ENCODE data around the gene EIF4G3.
"Not testable (repeated sequence)": the region's sequence is repeated elsewhere in the genome, so short reads cannot be mapped to it uniquely, and the experiment has no call there.

The EIF4G3 gene

DNA sequence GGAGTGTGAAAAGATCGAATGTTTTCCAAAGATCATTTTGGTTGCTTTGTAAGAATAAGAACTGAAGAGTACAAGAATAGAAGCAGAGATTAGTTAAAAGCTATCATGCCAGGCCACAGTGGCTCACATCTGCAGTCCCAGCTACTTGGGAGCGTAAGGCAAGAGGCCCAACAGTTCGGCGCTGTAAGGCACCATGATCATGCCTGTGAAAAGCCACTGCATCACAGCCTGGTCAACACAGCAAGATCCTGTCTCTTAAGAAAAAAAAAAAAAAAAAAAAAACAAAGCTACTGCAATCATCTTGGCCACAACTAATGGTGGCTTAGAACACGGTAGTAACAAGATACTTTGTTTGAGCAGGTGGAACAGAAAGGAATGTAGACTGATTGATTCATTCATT, 116.2 kb downstream of the EIF4G3 start:
- DNase-seq = no peak

DNA sequence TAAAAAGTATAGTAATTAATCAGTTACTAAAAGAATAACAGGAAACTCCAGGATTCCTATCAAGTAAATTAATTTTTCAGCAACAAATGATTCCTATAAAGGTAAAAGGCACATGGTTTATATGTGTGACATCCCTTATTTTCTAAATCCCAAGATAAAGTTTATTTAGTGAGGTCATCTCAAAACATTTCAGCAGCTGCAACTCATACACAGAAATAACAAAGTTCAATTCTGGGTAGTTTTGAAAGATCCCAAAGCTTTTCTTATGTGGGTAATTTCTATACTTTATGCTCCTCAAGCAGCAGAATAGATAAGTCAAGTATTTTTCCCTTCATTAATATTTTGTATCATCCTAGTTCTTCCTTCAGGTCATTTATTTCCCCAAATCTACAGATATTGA, 117.7 kb downstream of the EIF4G3 start:
- no peak for DNase-seq

DNA sequence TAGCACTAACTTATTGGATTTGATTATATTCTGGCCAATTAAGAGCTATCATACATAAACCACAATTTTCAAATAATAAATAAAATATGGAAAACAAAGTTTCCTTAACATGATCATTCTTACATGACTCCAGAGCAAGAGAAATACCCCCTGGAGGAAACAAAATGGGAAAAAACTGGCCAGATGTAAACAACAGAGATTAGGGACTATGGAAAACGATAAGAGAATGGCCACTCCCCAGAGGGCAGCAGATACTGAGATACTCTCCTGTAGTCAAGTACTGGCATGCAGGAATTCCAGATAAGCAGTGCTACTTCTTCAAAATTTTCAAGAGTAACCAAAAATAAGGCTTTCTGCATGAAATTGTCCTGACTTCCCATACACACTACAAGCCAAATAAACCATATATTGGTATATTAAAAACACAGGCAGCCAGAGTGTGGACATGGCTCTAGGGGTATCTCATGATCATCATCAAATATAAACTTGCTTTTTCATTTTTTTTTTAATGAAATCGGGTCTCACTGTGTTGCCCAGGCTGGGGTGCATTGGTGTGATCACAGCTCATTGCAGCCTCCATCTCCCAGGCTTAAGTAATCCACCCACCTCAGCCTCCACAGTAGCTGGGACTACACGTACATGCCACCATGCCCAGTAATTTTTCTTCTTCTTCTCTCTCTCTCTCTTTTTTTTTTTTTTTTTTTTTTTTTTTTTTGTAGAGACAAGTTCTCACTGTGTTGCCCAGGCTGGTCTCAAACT, 118.5 kb downstream of the EIF4G3 start:
- no peak for DNase-seq

DNA sequence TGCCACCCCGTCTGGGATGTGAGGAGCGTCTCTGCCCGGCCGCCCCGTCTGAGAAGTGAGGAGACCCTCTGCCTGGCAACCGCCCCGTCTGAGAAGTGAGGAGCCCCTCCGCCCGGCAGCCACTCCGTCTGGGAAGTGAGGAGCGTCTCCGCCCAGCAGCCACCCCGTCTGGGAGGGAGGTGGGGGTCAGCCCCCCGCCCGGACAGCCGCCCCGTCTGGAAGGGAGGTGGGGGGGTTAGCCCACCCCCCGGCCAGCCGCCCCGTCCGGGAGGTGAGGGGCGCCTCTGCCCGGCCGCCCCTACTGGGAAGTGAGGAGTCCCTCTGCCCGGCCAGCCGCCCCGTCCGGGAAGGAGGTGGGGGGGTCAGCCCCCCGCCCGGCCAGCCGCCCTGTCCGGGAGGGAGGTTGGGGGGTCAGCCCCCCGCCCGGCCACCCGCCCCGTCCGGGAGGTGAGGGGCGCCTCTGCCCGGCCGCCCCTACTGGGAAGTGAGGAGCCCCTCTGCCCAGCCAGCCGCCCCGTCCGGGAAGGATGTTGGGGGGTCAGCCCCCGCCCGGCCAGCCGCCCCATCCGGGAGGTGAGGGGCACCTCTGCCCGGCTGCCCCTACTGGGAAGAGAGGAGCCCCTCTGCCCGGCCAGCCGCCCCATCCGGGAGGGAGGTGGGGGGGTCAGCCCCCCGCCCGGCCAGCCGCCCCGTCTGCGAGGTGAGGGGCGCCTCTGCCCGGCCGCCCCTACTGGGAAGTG, 123.3 kb downstream of the EIF4G3 start:
- not testable (repeated sequence) for DNase-seq

DNA sequence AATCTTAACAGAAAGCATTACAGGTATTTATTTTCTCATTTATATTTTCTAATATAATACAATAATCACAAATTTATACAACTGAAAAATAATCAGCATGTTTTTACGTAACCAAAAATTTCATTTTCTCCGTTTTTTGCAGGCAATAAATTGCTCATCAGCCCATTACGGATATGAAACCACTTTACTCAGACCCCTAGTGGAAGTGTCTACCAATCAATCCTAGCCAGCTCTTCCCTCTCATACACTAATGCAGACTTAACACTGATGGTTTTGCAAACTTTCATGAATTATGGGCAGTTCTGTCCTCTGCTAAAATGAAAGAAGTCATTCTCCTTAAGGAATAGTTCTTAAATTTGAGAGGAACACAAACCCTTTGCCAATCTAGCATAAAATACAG, 124.7 kb downstream of the EIF4G3 start:
- no peak for DNase-seq

- peak; percentile 17 for DNase-seq
These were observed 125.4 kb downstream of the EIF4G3 start for GRCh38 chr1:21051177-21051825.

DNA sequence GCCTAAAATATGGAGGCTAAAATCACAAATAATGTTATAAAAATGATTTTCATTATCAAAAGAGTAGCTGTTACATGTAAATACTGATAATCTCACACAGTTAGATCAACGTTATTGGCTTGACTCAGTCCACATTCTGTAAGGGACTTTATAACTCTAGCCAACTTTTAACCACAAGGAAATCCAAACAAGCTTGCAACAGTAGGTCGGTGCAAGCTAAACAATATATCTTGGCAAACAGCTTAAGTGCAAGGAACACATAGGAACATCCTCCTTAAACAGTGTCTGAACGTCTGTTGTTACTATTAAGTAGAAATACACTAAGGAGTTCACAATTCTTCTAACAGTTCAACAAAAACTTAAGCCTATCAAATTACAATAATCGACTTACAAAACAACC, 126.7 kb downstream of the EIF4G3 start:
- DNase-seq = peak; percentile 27

DNA sequence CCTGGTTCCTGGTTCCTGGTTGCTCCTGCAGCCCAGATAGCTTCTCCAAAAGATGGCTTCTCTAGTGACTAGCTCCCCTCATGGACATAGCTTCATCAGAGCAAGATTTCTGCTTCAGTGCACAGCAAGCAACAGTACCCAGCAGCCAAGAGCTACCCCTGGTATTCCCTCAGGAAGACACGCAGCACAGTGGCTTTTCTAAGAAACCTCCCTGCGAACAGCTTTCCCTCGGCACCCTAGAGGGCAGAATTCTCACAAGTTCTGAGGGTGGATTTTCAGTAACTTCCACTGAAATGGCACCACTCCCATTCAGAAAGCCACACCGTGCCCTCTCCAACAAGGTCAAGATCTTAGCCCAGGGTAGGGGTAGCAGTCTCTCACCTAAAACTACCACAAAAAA, 128.2 kb downstream of the EIF4G3 start:
- DNase-seq = peak; percentile 69

- DNase-seq = no peak
These were observed 130.6 kb downstream of the EIF4G3 start for GRCh38 chr1:21046132-21046531.

DNA sequence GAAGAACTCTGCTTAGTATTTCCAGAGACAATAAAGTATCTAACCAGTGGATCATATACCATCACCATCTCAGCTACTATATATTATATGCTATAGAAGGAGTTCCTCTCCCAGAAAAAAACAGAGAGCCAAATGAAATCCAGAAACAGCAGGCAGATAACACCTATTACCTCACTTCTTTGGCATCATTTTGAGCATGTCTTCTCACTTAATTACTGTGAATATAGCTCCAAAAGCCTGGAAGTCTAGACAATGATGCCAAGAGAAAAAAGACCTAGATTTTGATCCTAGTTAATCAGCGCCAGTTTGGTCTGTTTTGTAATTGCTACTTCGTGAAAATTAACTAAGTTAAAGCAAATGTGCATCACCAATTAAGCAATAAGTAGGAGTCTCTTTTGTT, 131.3 kb downstream of the EIF4G3 start:
- no peak for DNase-seq

DNA sequence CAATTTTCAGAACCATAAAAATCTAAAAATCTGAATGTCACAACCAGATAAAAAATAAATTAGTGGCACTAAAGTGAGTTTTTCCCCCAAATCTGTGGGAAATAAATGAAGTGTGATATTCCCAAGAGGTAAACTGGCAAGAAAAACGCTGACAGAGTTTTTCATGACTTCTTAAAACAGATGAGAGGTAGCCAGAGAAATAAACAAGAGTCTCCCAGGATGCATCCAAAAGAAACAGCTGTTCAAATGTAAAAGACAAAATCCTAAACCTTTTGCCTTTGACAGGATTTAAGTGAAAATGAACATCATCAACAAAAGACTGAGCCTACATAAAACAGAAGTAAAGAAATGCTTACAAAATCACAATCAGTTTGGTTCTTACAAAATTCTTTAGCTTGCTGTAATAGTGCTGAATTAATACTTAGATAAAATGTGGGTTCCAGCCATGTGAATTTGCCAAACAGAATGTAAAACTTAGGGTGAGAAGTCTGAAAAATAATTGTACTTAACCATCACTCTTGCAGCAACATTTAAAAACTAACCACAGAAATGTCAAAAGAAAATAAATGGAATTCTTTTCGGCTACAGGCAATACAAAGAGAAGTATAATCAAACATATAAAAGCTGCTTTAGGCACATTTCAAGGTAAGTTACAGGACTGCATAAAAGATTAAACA, 133.6 kb downstream of the EIF4G3 start:
- DNase-seq = no peak

DNA sequence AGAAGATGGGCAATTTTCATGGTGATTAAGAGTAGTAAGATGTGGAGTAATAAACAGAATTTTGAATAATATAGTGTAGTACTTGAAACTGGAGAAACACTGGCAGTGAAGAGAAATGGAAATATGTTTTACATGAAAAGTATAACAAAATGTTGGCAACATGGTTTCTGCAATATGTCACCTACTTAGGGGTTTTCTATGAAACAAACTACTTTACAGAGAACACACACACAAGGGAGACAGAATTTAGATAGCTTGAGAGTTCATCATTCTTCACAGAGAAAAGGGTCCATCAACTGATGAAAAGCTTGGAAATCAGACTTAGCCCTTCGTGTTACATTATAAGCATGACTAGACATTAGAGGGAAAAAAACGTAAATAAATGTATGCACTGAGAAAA, 135.2 kb downstream of the EIF4G3 start:
- no peak for DNase-seq

DNA sequence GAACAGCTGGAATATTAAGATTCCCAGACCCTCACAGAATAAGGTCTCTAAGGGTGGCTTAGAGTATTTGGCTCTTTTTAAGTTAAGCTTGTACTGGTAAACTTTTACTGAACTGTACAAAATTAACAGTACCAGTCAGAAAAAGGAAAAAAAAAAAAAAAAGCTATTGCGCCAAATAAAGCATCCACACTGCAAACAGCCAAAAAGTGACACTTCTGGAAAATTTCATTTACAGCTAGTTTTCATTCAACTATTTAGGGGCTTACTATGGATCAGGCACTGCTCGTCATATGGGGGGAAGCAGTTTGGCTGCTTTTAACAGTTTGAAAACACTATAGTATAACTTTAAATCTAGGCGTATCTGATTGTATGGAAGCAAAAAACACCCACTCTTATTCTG, 139.6 kb downstream of the EIF4G3 start:
- no peak for DNase-seq

DNA sequence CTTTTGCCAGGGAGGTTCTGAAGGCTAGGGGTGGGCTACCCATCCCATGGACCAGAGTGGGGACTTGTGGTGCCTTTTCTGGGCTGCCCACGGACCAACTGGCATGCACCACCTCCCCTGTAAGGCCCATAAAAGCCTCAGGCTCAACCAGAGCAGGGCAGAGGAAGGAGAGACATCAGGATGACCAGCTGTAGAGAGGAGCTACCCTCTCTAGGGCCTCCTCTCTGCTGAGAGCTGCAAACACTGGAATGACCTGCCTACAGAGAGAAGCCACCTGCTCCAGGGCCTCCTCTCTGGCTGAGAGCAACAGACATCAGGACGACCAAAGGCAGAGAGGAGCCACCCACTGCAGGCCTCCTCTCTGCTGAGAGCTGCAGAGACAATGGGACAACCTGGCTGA, 140.9 kb downstream of the EIF4G3 start:
- DNase-seq = no peak

GRCh38 chr1:21034725-21035628, 141.7 kb downstream of the EIF4G3 start:
- DNase-seq = no peak

DNA sequence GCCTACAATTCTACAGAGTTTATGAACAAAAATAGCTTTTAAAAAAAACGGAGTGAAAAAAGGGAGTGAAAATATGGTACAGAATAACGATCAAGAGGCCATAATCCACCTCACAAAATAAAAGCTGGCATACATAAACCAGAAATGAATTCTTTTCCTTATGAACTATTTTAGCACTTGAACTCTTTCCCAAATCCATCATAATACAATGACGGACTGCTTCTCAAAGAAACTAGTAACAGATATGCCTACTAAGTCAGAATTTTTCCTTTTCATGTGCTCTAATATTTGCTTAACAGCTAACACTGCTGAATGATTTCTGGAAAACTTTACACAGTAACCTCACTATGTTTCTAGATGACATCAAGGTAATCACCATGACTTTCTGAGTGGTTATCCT, 144.0 kb downstream of the EIF4G3 start:
- DNase-seq = no peak

DNA sequence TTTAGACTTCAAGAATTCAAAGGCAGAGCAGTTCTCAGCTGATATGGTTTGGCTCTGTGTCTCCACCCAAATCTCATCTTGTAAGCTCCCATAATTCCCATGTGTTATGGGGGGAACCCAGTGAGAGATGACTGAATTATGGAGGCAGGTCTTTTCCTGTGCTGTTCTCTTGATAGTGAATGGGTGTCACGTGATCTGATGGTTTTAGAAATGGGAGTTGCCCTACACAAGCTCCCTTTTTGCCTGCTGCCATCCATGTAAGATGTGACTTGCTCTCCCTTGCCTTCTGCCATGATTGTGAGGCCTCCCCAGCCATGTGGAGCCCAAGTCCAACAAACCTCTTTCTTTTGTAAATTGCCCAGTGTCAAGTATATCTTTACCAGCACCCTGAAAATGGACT, 146.5 kb downstream of the EIF4G3 start:
- no peak for DNase-seq

- DNase-seq = no peak
These were observed 148.1 kb downstream of the EIF4G3 start for GRCh38 chr1:21028520-21029145.

DNA sequence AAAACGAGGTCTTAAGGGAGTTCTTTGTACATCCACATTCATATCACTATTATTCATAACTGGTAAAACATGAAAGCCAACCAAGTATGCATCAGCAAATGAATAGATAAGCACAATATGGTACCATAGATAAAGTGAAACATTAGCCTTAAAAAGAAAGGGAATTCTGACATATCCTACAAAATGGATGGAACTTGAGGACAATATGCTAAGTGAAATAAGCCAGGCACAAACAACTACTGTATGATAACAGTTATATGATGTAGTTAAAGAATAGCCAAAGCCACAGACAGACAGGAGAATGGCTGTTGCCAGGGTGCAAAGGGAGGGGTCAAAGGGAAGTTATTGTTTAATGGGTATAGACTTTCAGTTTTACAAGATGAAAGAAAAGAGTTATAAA, 148.9 kb downstream of the EIF4G3 start:
- DNase-seq = no peak

DNA sequence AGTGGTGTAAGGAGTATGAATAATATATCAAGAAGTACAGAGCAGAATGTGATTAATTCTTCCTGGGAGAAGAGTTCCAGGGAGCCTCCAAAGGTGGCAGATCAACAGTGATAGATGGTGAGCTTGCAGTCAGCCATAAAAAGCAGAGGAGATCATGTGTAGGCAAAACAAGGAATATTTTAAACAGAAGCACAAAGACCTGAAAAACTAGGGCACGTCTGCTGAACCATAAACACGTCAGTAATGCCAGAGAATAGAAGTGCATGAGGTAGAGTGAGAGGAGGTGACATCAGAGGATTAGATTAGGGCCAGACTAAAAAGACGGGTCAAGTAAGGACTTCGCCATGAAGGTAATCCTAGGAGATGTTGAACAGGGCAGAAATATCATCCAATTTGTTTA, 151.8 kb downstream of the EIF4G3 start:
- DNase-seq = no peak

- DNase-seq = not testable (repeated sequence)
These were observed 152.4 kb downstream of the EIF4G3 start for GRCh38 chr1:21024136-21024896.
